Parathyroid adenoma (tissue), 2 donors: ENCODE measurements around the gene FAM3B.

Source experiments
- H2AFZ ChIP-seq: fragments of 300-600 bp; sonication (generic); one replicate; pipeline ENCODE4 v1.7.0; 2017; ENCODE audit warnings: antibody characterized with exemption, mild to moderate bottlenecking
- H3K27ac ChIP-seq: fragments of 300-600 bp; sonication (generic); one replicate; pipeline ENCODE4 v1.7.0; 2017
- H3K27me3 ChIP-seq: fragments of 300-600 bp; sonication (generic); one replicate; pipeline ENCODE4 v1.7.0; 2017; ENCODE audit warnings: low read length; ENCODE audit not compliant: control insufficient read depth, insufficient read depth
- H3K36me3 ChIP-seq: fragments of 300-600 bp; sonication (generic); one replicate; pipeline ENCODE4 v1.7.0; 2017; ENCODE audit warnings: low read length; ENCODE audit not compliant: control insufficient read depth, insufficient read depth
- H3K4me1 ChIP-seq: fragments of 300-600 bp; sonication (generic); one replicate; pipeline ENCODE4 v1.7.0; 2017; ENCODE audit warnings: control low read depth
- H3K4me2 ChIP-seq: fragments of 300-600 bp; sonication (generic); one replicate; pipeline ENCODE4 v1.7.0; 2017; ENCODE audit warnings: low read length
- H3K4me3 ChIP-seq: fragments of 300-600 bp; sonication (generic); one replicate; pipeline ENCODE4 v1.7.0; 2017; ENCODE audit warnings: low read depth, low read length
- H3K79me2 ChIP-seq: fragments of 300-600 bp; sonication (generic); one replicate; pipeline ENCODE4 v1.7.0; 2017; ENCODE audit warnings: control low read depth
- H3K9ac ChIP-seq: fragments of 300-600 bp; sonication (generic); one replicate; pipeline ENCODE4 v1.7.0; 2017; ENCODE audit warnings: mild to moderate bottlenecking
- H3K9me3 ChIP-seq: fragments of 300-600 bp; sonication (generic); one replicate; pipeline ENCODE4 v1.7.0; 2017; ENCODE audit warnings: low read length; ENCODE audit not compliant: control insufficient read depth
- CTCF ChIP-seq: fragments of 300-600 bp; sonication (generic); IDR thresholded peaks from one replicate; pipeline ENCODE4 v1.7.0; 2017; ENCODE audit warnings: antibody characterized with exemption, mild to moderate bottlenecking
- donor health status: primary hyperparathyroidism.

FAM3B gene

GRCh38 chr21:41365377-41366107 lies 48.9 kb downstream of the FAM3B start:
- H3K9me3 ChIP-seq = no peaks in the 10 kb centered on the region
- H3K4me1 ChIP-seq = no peaks in the 10 kb centered on the region
- H3K9ac ChIP-seq = no peak overlapping the region
- H3K4me2 ChIP-seq = no peak overlapping the region
- H3K36me3 ChIP-seq = no peaks in the 10 kb centered on the region
- no peaks in the 10 kb centered on the region for H3K27me3 ChIP-seq
- no peak overlapping the region for H3K4me3 ChIP-seq
- H2AFZ ChIP-seq = no peak overlapping the region
- TF ChIP-seq CTCF = no peak
- H3K27ac ChIP-seq = no peak overlapping the region
- H3K79me2 ChIP-seq = no peaks in the 10 kb centered on the region

DNA sequence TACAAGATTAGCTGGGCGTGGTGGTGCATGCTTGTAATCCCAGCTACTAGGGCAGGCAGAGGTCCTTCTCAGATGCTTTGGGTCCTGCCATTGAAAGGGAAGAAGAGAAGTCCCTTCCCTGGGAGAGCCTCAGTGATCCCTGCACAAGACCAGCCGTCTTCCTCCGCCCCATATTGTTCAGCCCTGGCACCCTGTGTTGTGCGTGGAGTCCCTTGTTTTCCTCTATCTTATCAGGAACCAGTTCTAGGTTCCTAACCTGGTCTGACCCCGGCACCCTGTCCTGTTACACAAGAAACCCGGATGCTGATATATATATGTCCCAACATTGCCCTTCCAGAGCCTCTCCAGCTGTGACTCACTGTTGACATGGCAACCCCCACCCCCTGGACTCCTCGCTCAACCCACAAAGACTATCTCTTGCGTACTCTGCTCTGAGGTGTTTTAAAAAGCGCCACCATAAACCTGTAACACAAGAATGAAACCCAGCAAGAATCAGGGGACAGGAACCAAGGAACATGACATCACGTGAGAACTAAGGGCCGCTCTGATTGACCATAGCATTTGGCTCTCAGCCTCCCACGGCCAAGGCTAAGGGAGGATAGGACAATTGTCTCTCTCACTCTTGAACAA lies 50.0 kb downstream of the FAM3B start:
- H3K4me2 ChIP-seq = no peak overlapping the region
- H3K27me3 ChIP-seq = no peaks in the 10 kb centered on the region
- H3K79me2 ChIP-seq = no peaks in the 10 kb centered on the region
- H3K27ac ChIP-seq = no peak overlapping the region
- H2AFZ ChIP-seq = no peak overlapping the region
- no peak overlapping the region for H3K4me3 ChIP-seq
- no peaks in the 10 kb centered on the region for H3K36me3 ChIP-seq
- no peak for TF ChIP-seq CTCF
- H3K9me3 ChIP-seq = no peaks in the 10 kb centered on the region
- no peaks in the 10 kb centered on the region for H3K4me1 ChIP-seq
- no peak overlapping the region for H3K9ac ChIP-seq

GRCh38 chr21:41367301-41367944 lies 50.8 kb downstream of the FAM3B start:
- no peak overlapping the region for H3K27ac ChIP-seq
- no peak overlapping the region for H2AFZ ChIP-seq
- no peaks in the 10 kb centered on the region for H3K79me2 ChIP-seq
- H3K9ac ChIP-seq = no peak overlapping the region
- H3K4me1 ChIP-seq = no peaks in the 10 kb centered on the region
- H3K4me2 ChIP-seq = no peak overlapping the region
- TF ChIP-seq CTCF = no peak
- no peaks in the 10 kb centered on the region for H3K9me3 ChIP-seq
- no peak overlapping the region for H3K4me3 ChIP-seq
- no peaks in the 10 kb centered on the region for H3K27me3 ChIP-seq
- H3K36me3 ChIP-seq = no peaks in the 10 kb centered on the region

DNA sequence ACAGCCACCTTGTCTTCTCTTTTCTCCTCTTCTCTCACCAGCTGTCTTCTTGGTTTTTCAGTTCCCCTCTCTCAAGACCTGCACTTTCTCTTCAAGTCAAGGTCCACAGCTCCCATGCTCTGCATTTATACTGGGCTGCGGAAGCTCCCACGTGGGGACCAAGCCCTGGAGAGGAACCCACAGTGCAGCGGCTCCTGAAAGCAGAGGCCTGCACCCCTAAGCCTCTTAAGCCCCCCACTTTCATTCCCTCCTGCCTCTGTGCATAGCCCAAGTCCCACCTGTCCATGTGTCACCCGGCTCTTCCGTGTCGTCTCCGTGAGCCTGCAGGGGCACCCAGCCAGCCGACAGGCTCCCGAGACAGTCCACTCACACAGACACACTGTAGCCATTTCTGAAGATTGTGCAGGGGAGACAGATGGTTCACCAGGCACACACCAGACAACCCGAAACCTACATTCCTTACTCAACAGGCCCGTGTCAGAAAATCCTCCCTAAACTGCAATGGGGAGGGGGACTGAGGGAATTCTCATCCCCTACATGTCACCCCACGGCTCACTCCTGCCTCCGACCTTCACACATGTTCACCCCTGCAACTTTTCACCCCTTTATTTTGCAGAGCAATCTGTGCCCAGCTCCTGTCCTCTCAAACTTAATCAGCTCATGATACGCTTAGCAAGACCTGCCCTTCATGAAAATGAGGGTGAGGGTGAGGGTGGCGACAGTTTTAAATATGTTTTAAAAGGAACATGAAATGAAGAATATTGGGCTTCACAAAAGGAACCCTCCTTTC lies 51.5 kb downstream of the FAM3B start:
- Histone ChIP-seq H3K9me3 (no peaks in the 10 kb centered on the region), H3K27ac (peak overlapping the region; percentile 39), H2AFZ (no peak overlapping the region), H3K4me2 (no peak overlapping the region), H3K27me3 (no peaks in the 10 kb centered on the region), H3K36me3 (no peaks in the 10 kb centered on the region), H3K4me1 (no peaks in the 10 kb centered on the region), H3K9ac (no peak overlapping the region), H3K79me2 (no peaks in the 10 kb centered on the region), H3K4me3 (no peak overlapping the region)
- TF ChIP-seq CTCF = no peak
